B cell (primary cell): ENCODE measurements around the gene EFR3B. TPM values are rescaled to one million over a fixed set of nuclear protein-coding genes. Genes with fewer than 3 reads are reported as not detected.

Experiments used
- ATAC-seq: fragments of 200-7000 bp; cut with Tn5 transposase; one replicate; pipeline ENCODE4 v1.10.0; 2021; ENCODE audit warnings: low read depth, mild to moderate bottlenecking, moderate number of reproducible peaks, moderate library complexity
- CTCF ChIA-PET: fragments of 350-600 bp; sonication (Branson Sonifier 250); formaldehyde crosslinking; loops from one replicate; lab custom pipeline; 2021; ENCODE audit warnings: antibody characterized with exemption, inconsistent platforms; lab: Charles Lee
- POLR2A ChIA-PET: fragments of 350-600 bp; sonication (Branson Sonifier 250); formaldehyde crosslinking; loops from one replicate; lab custom pipeline; 2021; ENCODE audit warnings: antibody characterized with exemption; lab: Charles Lee
- DNase-seq: peaks from one replicate; pipeline ENCODE4 v3.0.0; 2013
- H2AFZ ChIP-seq: 2 replicates; pipeline ENCODE4 v1.6.1; 2012; ENCODE audit warnings: mild to moderate bottlenecking, low read depth, low read length; ENCODE audit not compliant: insufficient read depth, poor library complexity, severe bottlenecking
- H3K27ac ChIP-seq, 2 donors: 1 replicate in 1 of 2; 2 replicates in 1 of 2; pipeline ENCODE4 v1.5.1; 2012 to 2013; ENCODE audit warnings: low read length in 2 of 2, mild to moderate bottlenecking in 2 of 2, moderate library complexity in 1 of 2
- H3K27me3 ChIP-seq, 4 experiments: fragments of 200-600 bp in 1 of 4; sonication (generic) in 1 of 4; replicated peaks in 1 of 4; 1 replicate in 2 of 4; 2 replicates in 2 of 4; pipeline versions ENCODE4 v1.6.1 to v1.7.0; 2013 to 2016; ENCODE audit warnings: low read length in 3 of 4, mild to moderate bottlenecking in 2 of 4, mixed read lengths in 1 of 4, moderate library complexity in 1 of 4; ENCODE audit not compliant: insufficient read depth in 4 of 4, control insufficient read depth in 3 of 4; ENCODE audit errors: control extremely low read depth in 1 of 4
- H3K36me3 ChIP-seq, 2 experiments: replicated peaks in 1 of 2; 1 replicate in 1 of 2; 2 replicates in 1 of 2; pipeline versions ENCODE4 v1.6.1 to v1.7.1; 2013; ENCODE audit warnings: low read length in 1 of 2; ENCODE audit not compliant: insufficient read depth in 2 of 2, control insufficient read depth in 1 of 2; ENCODE audit errors: control extremely low read depth in 1 of 2, extremely low read depth in 1 of 2
- H3K4me1 ChIP-seq, 2 donors: fragments of 200-600 bp in 1 of 2; sonication (generic) in 1 of 2; 1 replicate in 1 of 2; 2 replicates in 1 of 2; pipeline versions ENCODE4 v1.5.1 to v1.6.1; 2013 to 2017; ENCODE audit warnings: low read length in 2 of 2; ENCODE audit not compliant: control insufficient read depth in 2 of 2, insufficient read depth in 2 of 2
- H3K4me2 ChIP-seq: replicated peaks from 2 replicates; pipeline ENCODE3; 2012; ENCODE audit warnings: mild to moderate bottlenecking, low read depth, low read length; ENCODE audit not compliant: poor library complexity, severe bottlenecking
- H3K4me3 ChIP-seq, 5 experiments: fragments of 200-600 bp in 1 of 5; sonication (generic) in 1 of 5; 1 replicate in 3 of 5; 2 replicates in 2 of 5; pipeline versions ENCODE4 v1.5.1 to v1.7.0; 2011 to 2016; ENCODE audit warnings: low read length in 4 of 5, mild to moderate bottlenecking in 4 of 5, low read depth in 2 of 5, control low read depth in 1 of 5, moderate library complexity in 1 of 5; ENCODE audit not compliant: insufficient read depth in 1 of 5; ENCODE audit errors: control extremely low read depth in 1 of 5, extremely low read depth in 1 of 5
- H3K79me2 ChIP-seq: fragments of 200-600 bp; sonication (generic); one replicate; pipeline ENCODE4 v1.6.0; 2016; ENCODE audit warnings: low read length; ENCODE audit not compliant: control insufficient read depth, insufficient read depth
- H3K9ac ChIP-seq: fragments of 200-600 bp; sonication (generic); 2 replicates; pipeline ENCODE4 v1.6.1; 2017; ENCODE audit warnings: mild to moderate bottlenecking, low read length, moderate library complexity
- H3K9me3 ChIP-seq, 3 donors: one replicate each; pipeline versions ENCODE4 v1.6.1 to v1.7.1; 2013; ENCODE audit warnings: low read length in 2 of 3; ENCODE audit not compliant: control insufficient read depth in 2 of 3, insufficient read depth in 1 of 3; ENCODE audit errors: control extremely low read depth in 1 of 3
- H4K20me1 ChIP-seq: 2 replicates; pipeline ENCODE4 v1.6.0; 2012; ENCODE audit warnings: mild to moderate bottlenecking, low read length; ENCODE audit not compliant: insufficient read depth, control insufficient read depth, poor library complexity, severe bottlenecking
- H3K27ac Mint-ChIP-seq: one replicate; pipeline ENCODE4 v1.8.0; 2021; ENCODE audit warnings: mixed read lengths
- H3K27me3 Mint-ChIP-seq: one replicate; pipeline ENCODE4 v1.8.0; 2021; ENCODE audit warnings: mixed read lengths
- H3K4me1 Mint-ChIP-seq: one replicate; pipeline ENCODE4 v1.8.0; 2021; ENCODE audit warnings: mixed read lengths
- H3K4me3 Mint-ChIP-seq: one replicate; pipeline ENCODE4 v1.8.0; 2021; ENCODE audit warnings: mixed read lengths
- H3K9me3 Mint-ChIP-seq: one replicate; pipeline ENCODE4 v1.8.0; 2022; ENCODE audit warnings: mixed read lengths; ENCODE audit not compliant: insufficient read depth
- CTCF ChIP-seq: fragments of 200-600 bp; IDR thresholded peaks from one replicate; pipeline ENCODE4 v1.8.0; 2022; ENCODE audit warnings: antibody characterized with exemption, mild to moderate bottlenecking
- EZH2 ChIP-seq: IDR thresholded peaks from 2 replicates; pipeline ENCODE4 v1.6.1; 2012; ENCODE audit warnings: borderline replicate concordance, low read depth, mild to moderate bottlenecking, moderate library complexity, low read length; ENCODE audit not compliant: insufficient read depth, poor library complexity, severe bottlenecking
- WGBS: methylation state at CpG from one replicate; pipeline ENCODE4 v1.1.5; 2013; ENCODE audit warnings: missing lambda C conversion rate; ENCODE audit not compliant: insufficient coverage; 5-methylcytosine and 5-hydroxymethylcytosine counted together
- intact Hi-C: fragments of 100-400 bp; cut with micrococcal nuclease; formaldehyde crosslinking; loops from one replicate; pipeline ENCODE4 v1.10.0; 2022
- polyA plus RNA-seq: library from polyadenylated mRNA; depleted of rRNA; stranded (reverse); fragments of >200 nt; gene quantifications from 2 replicates; pipeline ENCODE4 v1.2.3, GENCODE V29; 2012
- total RNA-seq, 2 donors: library from RNA; stranded (reverse); fragments of 120-200 nt in 1 of 2; gene quantifications; 1 replicate in 1 of 2; 2 replicates in 1 of 2; pipeline versions ENCODE4 v1.2.3 to v1.2.4, GENCODE V29; 2013 to 2022

Gene EFR3B
- total and polyA plus RNA-seq, 2 donors (not counting 1 experiment from before 2014, with no cell fraction given): 0.15 TPM; not detected in 1

GRCh38 chr2:25109822-25110221 is 67.9 kb downstream of the EFR3B start:
- ChIA-PET POLR2A (no interaction called here), CTCF (no interaction called here)
- H3K27ac ChIP-seq: no peak overlapping the region
- 89% methylated on average over 8 of the region's 9 CpGs for WGBS
- Mint-ChIP-seq H3K4me3 (no peak overlapping the region), H3K27me3 (peaks cover 9% of the 10 kb centered on the region), H3K27ac (no peak overlapping the region), H3K4me1 (peaks cover 8% of the 10 kb centered on the region), H3K9me3 (no peaks in the 10 kb centered on the region)
- peaks cover 0 to 3% of the 10 kb centered on the region in 2 donors for H3K4me1 ChIP-seq
- no peaks in the 10 kb centered on the region for H4K20me1 ChIP-seq
- DNase-seq (no peak), ATAC-seq (no peak)
- H2AFZ ChIP-seq: no peak overlapping the region
- H3K27me3 ChIP-seq: no peaks in the 10 kb centered on the region
- no peaks in the 10 kb centered on the region for H3K9me3 ChIP-seq
- H3K36me3 ChIP-seq: no peaks in the 10 kb centered on the region
- no peak for TF ChIP-seq EZH2
- TF ChIP-seq CTCF: no peak
- no peak overlapping the region for H3K9ac ChIP-seq
- H3K4me3 ChIP-seq: no peak overlapping the region
- intact Hi-C loops: no loop called here
- H3K4me2 ChIP-seq: no peak overlapping the region
- no peaks in the 10 kb centered on the region for H3K79me2 ChIP-seq

GRCh38 chr2:25112113-25112512 is 70.2 kb downstream of the EFR3B start:
- H3K9me3 Mint-ChIP-seq: no peaks in the 10 kb centered on the region

More at GRCh38 chr2:25112113-25112512, 70.2 kb downstream of the EFR3B start:
- Histone ChIP-seq H2AFZ (no peak overlapping the region), H3K4me2 (no peak overlapping the region), H3K9me3 (no peaks in the 10 kb centered on the region), H3K36me3 (no peaks in the 10 kb centered on the region), H3K27me3 (no peaks in the 10 kb centered on the region), H3K27ac (no peak overlapping the region), H3K9ac (no peak overlapping the region), H3K4me1 (no peaks in the 10 kb centered on the region), H3K79me2 (no peaks in the 10 kb centered on the region), H4K20me1 (no peaks in the 10 kb centered on the region), H3K4me3 (no peak overlapping the region)
- no peaks in the 10 kb centered on the region for H3K4me1 Mint-ChIP-seq
- 27% methylated on average over 3 of the region's 3 CpGs for WGBS
- H3K27me3 Mint-ChIP-seq: peaks cover 9% of the 10 kb centered on the region
- DNase-seq (no peak), ATAC-seq (no peak)
- ChIA-PET POLR2A (no interaction called here), CTCF (no interaction called here)
- intact Hi-C loops: no loop called here
- H3K27ac Mint-ChIP-seq: no peak overlapping the region
- no peak for TF ChIP-seq EZH2
- no peak for TF ChIP-seq CTCF
- no peak overlapping the region for H3K4me3 Mint-ChIP-seq
